ENCODE results near the gene TMEM163.

Gene TMEM163

GRCh38 chr2:134406311-134406710, 312.5 kb downstream of the TMEM163 start:
- Mint-ChIP-seq H3K4me3 (no peak overlapping the region), H3K27me3 (no peaks in the 10 kb centered on the region), H3K27ac (no peak overlapping the region), H3K9me3 (no peaks in the 10 kb centered on the region), H3K4me1 (peaks cover 29% of the 10 kb centered on the region)
- no peak for DNase-seq
- no peak for ATAC-seq

Data from stimulated activated naive CD8-positive, alpha-beta T cell treated with anti-CD3 and anti-CD28 coated beads, Interleukin-15, amount 100 ng/mL, for 72 hours (primary cell).